GM19043 (cell line): ENCODE measurements around the gene MTURN.
"Not testable (repeated sequence)": the region's sequence is repeated elsewhere in the genome, so short reads cannot be mapped to it uniquely, and the experiment has no call there.

ENCODE experiments used
- ATAC-seq: cut with Tn5 transposase; IDR thresholded peaks from one replicate; pipeline ENCODE4 v1.9.1; 2021; ENCODE audit warnings: low read depth; ENCODE audit not compliant: unreplicated experiment

MTURN gene

GRCh38 chr7:30176463-30177109 is 41.8 kb downstream of the MTURN start:
- ATAC-seq, result no peak

- ATAC-seq, result no peak
Observed at GRCh38 chr7:30177186-30177585, 42.4 kb downstream of the MTURN start.

GRCh38 chr7:30177965-30178364 is 43.2 kb downstream of the MTURN start:
- no peak for ATAC-seq

GRCh38 chr7:30178748-30179436 is 44.1 kb downstream of the MTURN start:
- ATAC-seq, result peak; percentile 92

- no peak for ATAC-seq
Observed at GRCh38 chr7:30180718-30181117, 45.9 kb downstream of the MTURN start.

GRCh38 chr7:30181211-30181610 is 46.4 kb downstream of the MTURN start:
- ATAC-seq, result no peak

GRCh38 chr7:30181736-30182522 is 47.1 kb downstream of the MTURN start:
- no peak for ATAC-seq

- no peak for ATAC-seq
Observed at GRCh38 chr7:30182814-30183213, 48.0 kb downstream of the MTURN start.

GRCh38 chr7:30183749-30184369 is 49.1 kb downstream of the MTURN start:
- ATAC-seq, result no peak

GRCh38 chr7:30184791-30185487 is 50.2 kb downstream of the MTURN start:
- no peak for ATAC-seq

- no peak for ATAC-seq
Observed at GRCh38 chr7:30185496-30185895, 50.7 kb downstream of the MTURN start.

GRCh38 chr7:30186725-30187124 is 51.9 kb downstream of the MTURN start:
- ATAC-seq, result no peak

GRCh38 chr7:30187513-30187912 is 52.7 kb downstream of the MTURN start:
- no peak for ATAC-seq

- ATAC-seq, result not testable (repeated sequence)
Observed at GRCh38 chr7:30188381-30188780, 53.6 kb downstream of the MTURN start.

GRCh38 chr7:30188811-30189210 is 54.0 kb downstream of the MTURN start:
- ATAC-seq, result no peak

GRCh38 chr7:30191809-30192208 is 57.0 kb downstream of the MTURN start:
- ATAC-seq, result no peak

- no peak for ATAC-seq
Observed at GRCh38 chr7:30193336-30193943, 58.7 kb downstream of the MTURN start.

GRCh38 chr7:30196408-30196807 is 61.6 kb downstream of the MTURN start:
- no peak for ATAC-seq

- no peak for ATAC-seq
Observed at GRCh38 chr7:30197438-30197837, 62.7 kb downstream of the MTURN start.

- no peak for ATAC-seq
Observed at GRCh38 chr7:30199271-30199670, 64.5 kb downstream of the MTURN start.
